GM23338 (cell line): Measurements from ENCODE around the gene RNF168. TPM values are rescaled to one million over a fixed set of nuclear protein-coding genes. Genes with fewer than 3 reads are reported as not detected.

Experiments
- ATAC-seq: fragments of 200-7000 bp; cut with Tn5 transposase; 3 replicates; pipeline ENCODE4 v1.9.1; 2020
- DNase-seq: peaks from one replicate; pipeline ENCODE4 v3.0.0-alpha.2; 2015; ENCODE audit warnings: low spot score
- H2AFZ ChIP-seq: fragments of 200-600 bp; sonication (generic); 2 replicates; pipeline ENCODE4 v1.8.0; 2016; ENCODE audit warnings: antibody characterized with exemption, mild to moderate bottlenecking, moderate library complexity
- H3F3A ChIP-seq: fragments of 200-600 bp; sonication (generic); replicated peaks from 2 replicates; pipeline ENCODE4 v1.8.0; 2017; ENCODE audit warnings: antibody characterized with exemption, mixed run types, low read depth
- H3K27ac ChIP-seq: fragments of 200-600 bp; sonication (generic); 2 replicates; pipeline ENCODE4 v1.6.1; 2016; ENCODE audit warnings: low read depth
- H3K27me3 ChIP-seq: fragments of 200-600 bp; sonication (generic); 2 replicates; pipeline ENCODE4 v1.8.0; 2016; ENCODE audit warnings: mild to moderate bottlenecking, mixed run types, moderate library complexity; ENCODE audit not compliant: insufficient read depth
- H3K36me3 ChIP-seq: fragments of 200-600 bp; sonication (generic); 2 replicates; pipeline ENCODE4 v1.8.0; 2016; ENCODE audit warnings: mild to moderate bottlenecking; ENCODE audit not compliant: insufficient read depth
- H3K4me1 ChIP-seq: fragments of 200-600 bp; sonication (generic); 2 replicates; pipeline ENCODE4 v1.8.0; 2016; ENCODE audit warnings: mild to moderate bottlenecking, moderate library complexity; ENCODE audit not compliant: insufficient read depth
- H3K4me2 ChIP-seq: fragments of 200-600 bp; sonication (generic); 2 replicates; pipeline ENCODE4 v1.7.1; 2017; ENCODE audit warnings: mixed run types
- H3K4me3 ChIP-seq: fragments of 200-600 bp; sonication (generic); 2 replicates; pipeline ENCODE4 v1.6.1; 2016; ENCODE audit warnings: mixed run types
- H3K79me2 ChIP-seq: fragments of 200-600 bp; sonication (generic); replicated peaks from 2 replicates; pipeline ENCODE4 v1.8.0; 2017; ENCODE audit warnings: mild to moderate bottlenecking; ENCODE audit not compliant: insufficient read depth
- H3K9me2 ChIP-seq: fragments of 200-600 bp; sonication (generic); 2 replicates; pipeline ENCODE4 v1.8.0; 2017; ENCODE audit not compliant: insufficient read depth
- H4K20me1 ChIP-seq: fragments of 200-600 bp; sonication (generic); replicated peaks from 2 replicates; pipeline ENCODE4 v1.8.0; 2017; ENCODE audit warnings: mild to moderate bottlenecking; ENCODE audit not compliant: insufficient read depth
- H3K27ac Mint-ChIP-seq: 2 replicates; pipeline ENCODE4 v1.8.0; 2020; ENCODE audit warnings: inconsistent platforms, mild to moderate bottlenecking, moderate library complexity, mixed read lengths
- H3K27me3 Mint-ChIP-seq: 3 replicates; pipeline ENCODE4 v1.8.0; 2022; ENCODE audit warnings: low read depth, mild to moderate bottlenecking, moderate library complexity, mixed read lengths, inconsistent platforms; ENCODE audit not compliant: insufficient read depth, poor library complexity
- H3K36me3 Mint-ChIP-seq: 3 replicates; pipeline ENCODE4 v1.8.0; 2021; ENCODE audit warnings: low read depth, mild to moderate bottlenecking, inconsistent platforms, moderate library complexity, mixed read lengths
- H3K4me1 Mint-ChIP-seq: 3 replicates; pipeline ENCODE4 v1.8.0; 2020; ENCODE audit warnings: mild to moderate bottlenecking, inconsistent platforms, mixed read lengths
- H3K4me3 Mint-ChIP-seq: 3 replicates; pipeline ENCODE4 v1.8.0; 2021; ENCODE audit warnings: moderate library complexity, mild to moderate bottlenecking, inconsistent platforms, mixed read lengths
- H3K9me3 Mint-ChIP-seq: 3 replicates; pipeline ENCODE4 v1.8.0; 2020; ENCODE audit warnings: moderate library complexity, mild to moderate bottlenecking, inconsistent platforms, mixed read lengths
- CTCF ChIP-seq, 2 experiments: fragments of 200-600 bp in 1 of 2; sonication (generic) in 1 of 2; conservative IDR thresholded peaks; 2 replicates each; pipeline versions ENCODE4 v1.5.1 to v1.6.1; 2016 to 2017; ENCODE audit warnings: antibody characterized with exemption in 2 of 2, low read depth in 2 of 2, mild to moderate bottlenecking in 2 of 2, moderate library complexity in 1 of 2
- EZH2 ChIP-seq: fragments of 200-600 bp; sonication (generic); IDR thresholded peaks from one replicate; pipeline ENCODE4 v1.8.0; 2017; ENCODE audit warnings: antibody characterized with exemption, mild to moderate bottlenecking, low read depth; ENCODE audit not compliant: unreplicated experiment
- EZH2phosphoT487 ChIP-seq: fragments of 200-600 bp; sonication (generic); IDR thresholded peaks from one replicate; pipeline ENCODE4 v1.8.1; 2018; ENCODE audit warnings: antibody characterized with exemption; ENCODE audit not compliant: unreplicated experiment
- JUNB ChIP-seq: IDR thresholded peaks from one replicate; pipeline ENCODE4 v1.6.1; 2016; ENCODE audit warnings: antibody characterized with exemption; ENCODE audit not compliant: unreplicated experiment
- NANOG ChIP-seq: IDR thresholded peaks from 2 replicates; pipeline ENCODE4 v1.6.1; 2016; ENCODE audit warnings: antibody characterized with exemption, borderline replicate concordance
- POLR2AphosphoS5 ChIP-seq: IDR thresholded peaks from 2 replicates; pipeline ENCODE4 v1.6.1; 2016; ENCODE audit warnings: antibody characterized with exemption, low read depth
- STAT1 ChIP-seq: IDR thresholded peaks from one replicate; pipeline ENCODE4 v1.6.1; 2016; ENCODE audit warnings: antibody characterized with exemption; ENCODE audit not compliant: unreplicated experiment
- ZNF114 ChIP-seq: fragments of 250-450 bp; sonication (Bioruptor Pico); IDR thresholded peaks from 2 replicates; pipeline ENCODE4 v1.5.0; 2020; ENCODE audit warnings: mild to moderate bottlenecking, moderate library complexity
- polyA plus RNA-seq: library from polyadenylated mRNA; unstranded; fragments of >200 nt; fragmentation: Nextera tagmentation; extraction: Ambion mirVana; gene quantifications from 2 replicates; pipeline ENCODE4 v1.2.1, GENCODE V29; 2016
- total RNA-seq: library from RNA; depleted of rRNA; stranded (reverse); fragments of >200 nt; shearing (Covaris generic); gene quantifications from 2 replicates; pipeline ENCODE4 v1.2.3, GENCODE V29; 2014
- TF ChIP-seq, protein P1 (sequence below): IDR thresholded peaks from 2 replicates; pipeline ENCODE4 v1.6.1; 2016; ENCODE audit warnings: antibody characterized with exemption
- TF ChIP-seq, protein P2 (sequence below): fragments of 250-450 bp; sonication (Bioruptor Pico); IDR thresholded peaks from 2 replicates; pipeline ENCODE4 v1.5.0; 2020; ENCODE audit warnings: mild to moderate bottlenecking, moderate library complexity
- TF ChIP-seq, protein P3 (sequence below): IDR thresholded peaks from one replicate; pipeline ENCODE4 v1.6.1; 2018; ENCODE audit warnings: antibody characterized with exemption; ENCODE audit not compliant: unreplicated experiment

RNF168 gene
- total and polyA plus RNA-seq, 2 experiments from 2014 or later: 33.0 to 53.0 TPM

DNA sequence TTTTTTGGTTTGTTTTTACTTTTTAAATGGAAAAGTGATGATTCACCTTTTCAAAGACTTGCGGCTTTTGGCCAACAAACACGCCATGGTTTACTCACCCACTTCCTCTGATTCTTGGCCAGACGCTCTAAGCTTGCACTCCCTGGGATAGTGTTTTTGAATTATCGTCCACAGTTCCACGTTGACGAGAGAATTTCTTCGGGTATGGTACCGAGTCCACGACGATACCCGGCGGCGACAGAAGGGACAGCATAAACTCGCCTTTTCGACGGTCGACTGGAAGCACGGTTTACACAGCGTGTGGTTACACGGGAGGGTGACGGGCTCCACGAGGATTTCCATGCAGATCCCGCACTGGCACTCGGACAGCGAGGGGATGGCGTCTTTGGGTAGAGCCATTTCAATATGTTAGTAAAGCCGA, 783 bp downstream of the RNF168 start (continued):
- TF ChIP-seq, protein P1, sequence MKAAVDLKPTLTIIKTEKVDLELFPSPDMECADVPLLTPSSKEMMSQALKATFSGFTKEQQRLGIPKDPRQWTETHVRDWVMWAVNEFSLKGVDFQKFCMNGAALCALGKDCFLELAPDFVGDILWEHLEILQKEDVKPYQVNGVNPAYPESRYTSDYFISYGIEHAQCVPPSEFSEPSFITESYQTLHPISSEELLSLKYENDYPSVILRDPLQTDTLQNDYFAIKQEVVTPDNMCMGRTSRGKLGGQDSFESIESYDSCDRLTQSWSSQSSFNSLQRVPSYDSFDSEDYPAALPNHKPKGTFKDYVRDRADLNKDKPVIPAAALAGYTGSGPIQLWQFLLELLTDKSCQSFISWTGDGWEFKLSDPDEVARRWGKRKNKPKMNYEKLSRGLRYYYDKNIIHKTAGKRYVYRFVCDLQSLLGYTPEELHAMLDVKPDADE: no peak

DNA sequence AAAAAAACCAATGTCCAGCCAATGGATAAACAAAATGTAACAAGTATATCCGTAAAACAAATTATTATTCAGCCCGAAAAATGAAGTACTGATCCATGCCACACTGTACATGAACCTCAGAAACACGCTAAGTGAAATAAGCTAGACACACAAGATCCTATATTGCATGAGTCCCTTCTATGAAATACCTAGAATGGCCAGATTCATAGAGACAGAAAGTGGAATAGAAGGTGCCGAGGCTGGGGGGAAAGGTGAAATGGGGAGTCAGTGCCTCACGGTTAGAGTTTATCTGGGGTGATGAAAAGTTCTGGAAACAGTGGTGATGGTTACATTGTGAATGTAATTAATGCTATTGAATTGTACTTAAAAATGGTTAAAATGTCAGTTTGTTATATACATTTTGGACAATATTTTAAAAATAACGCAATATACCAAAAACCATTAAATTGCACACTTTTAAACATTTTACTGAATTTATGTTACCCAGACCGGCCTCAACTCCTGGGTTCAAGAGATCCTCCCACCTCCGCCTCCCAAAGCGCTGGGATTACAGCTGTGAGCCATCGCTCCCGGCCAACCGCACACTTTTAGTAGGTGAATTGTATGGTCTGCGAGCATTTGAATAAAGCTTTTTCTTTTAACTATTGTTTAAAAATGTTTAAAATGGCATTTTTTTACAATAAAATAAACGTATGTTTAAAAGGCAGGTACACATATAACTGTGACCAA, 2.1 kb downstream of the RNF168 start:
- peaks cover 15% of the 10 kb centered on the region for H3F3A ChIP-seq
- ATAC-seq: no peak
- peaks cover 29% of the 10 kb centered on the region for H4K20me1 ChIP-seq
- peak overlapping the region; percentile 87 for H3K4me2 ChIP-seq
- Mint-ChIP-seq H3K4me1 (peaks cover 20% of the 10 kb centered on the region), H3K36me3 (peaks cover 30% of the 10 kb centered on the region), H3K4me3 (peak overlapping the region; percentile 100), H3K9me3 (peaks cover 13% of the 10 kb centered on the region), H3K27me3 (peaks cover 8% of the 10 kb centered on the region), H3K27ac (no peak overlapping the region)
- peaks cover 13% of the 10 kb centered on the region for H3K4me1 ChIP-seq
- H3K27me3 ChIP-seq: no peaks in the 10 kb centered on the region
- no peak overlapping the region for H3K27ac ChIP-seq
- H2AFZ ChIP-seq: no peak overlapping the region
- H3K9me2 ChIP-seq: no peaks in the 10 kb centered on the region
- peak; percentile 41 for DNase-seq
- H3K79me2 ChIP-seq: peaks cover 68% of the 10 kb centered on the region
- peak overlapping the region; percentile 100 for H3K4me3 ChIP-seq
- H3K36me3 ChIP-seq: no peaks in the 10 kb centered on the region
- TF ChIP-seq POLR2AphosphoS5: no peak
- no peak for TF ChIP-seq EZH2
- no peak for TF ChIP-seq EZH2phosphoT487
- TF ChIP-seq NANOG: no peak
- TF ChIP-seq JUNB: no peak
- TF ChIP-seq CTCF (conservative IDR thresholded peaks at IDR 0.05; ENCODE audit: low read depth in 2 of 2): no peak
- TF ChIP-seq ZNF114: no peak
- TF ChIP-seq, protein P2, sequence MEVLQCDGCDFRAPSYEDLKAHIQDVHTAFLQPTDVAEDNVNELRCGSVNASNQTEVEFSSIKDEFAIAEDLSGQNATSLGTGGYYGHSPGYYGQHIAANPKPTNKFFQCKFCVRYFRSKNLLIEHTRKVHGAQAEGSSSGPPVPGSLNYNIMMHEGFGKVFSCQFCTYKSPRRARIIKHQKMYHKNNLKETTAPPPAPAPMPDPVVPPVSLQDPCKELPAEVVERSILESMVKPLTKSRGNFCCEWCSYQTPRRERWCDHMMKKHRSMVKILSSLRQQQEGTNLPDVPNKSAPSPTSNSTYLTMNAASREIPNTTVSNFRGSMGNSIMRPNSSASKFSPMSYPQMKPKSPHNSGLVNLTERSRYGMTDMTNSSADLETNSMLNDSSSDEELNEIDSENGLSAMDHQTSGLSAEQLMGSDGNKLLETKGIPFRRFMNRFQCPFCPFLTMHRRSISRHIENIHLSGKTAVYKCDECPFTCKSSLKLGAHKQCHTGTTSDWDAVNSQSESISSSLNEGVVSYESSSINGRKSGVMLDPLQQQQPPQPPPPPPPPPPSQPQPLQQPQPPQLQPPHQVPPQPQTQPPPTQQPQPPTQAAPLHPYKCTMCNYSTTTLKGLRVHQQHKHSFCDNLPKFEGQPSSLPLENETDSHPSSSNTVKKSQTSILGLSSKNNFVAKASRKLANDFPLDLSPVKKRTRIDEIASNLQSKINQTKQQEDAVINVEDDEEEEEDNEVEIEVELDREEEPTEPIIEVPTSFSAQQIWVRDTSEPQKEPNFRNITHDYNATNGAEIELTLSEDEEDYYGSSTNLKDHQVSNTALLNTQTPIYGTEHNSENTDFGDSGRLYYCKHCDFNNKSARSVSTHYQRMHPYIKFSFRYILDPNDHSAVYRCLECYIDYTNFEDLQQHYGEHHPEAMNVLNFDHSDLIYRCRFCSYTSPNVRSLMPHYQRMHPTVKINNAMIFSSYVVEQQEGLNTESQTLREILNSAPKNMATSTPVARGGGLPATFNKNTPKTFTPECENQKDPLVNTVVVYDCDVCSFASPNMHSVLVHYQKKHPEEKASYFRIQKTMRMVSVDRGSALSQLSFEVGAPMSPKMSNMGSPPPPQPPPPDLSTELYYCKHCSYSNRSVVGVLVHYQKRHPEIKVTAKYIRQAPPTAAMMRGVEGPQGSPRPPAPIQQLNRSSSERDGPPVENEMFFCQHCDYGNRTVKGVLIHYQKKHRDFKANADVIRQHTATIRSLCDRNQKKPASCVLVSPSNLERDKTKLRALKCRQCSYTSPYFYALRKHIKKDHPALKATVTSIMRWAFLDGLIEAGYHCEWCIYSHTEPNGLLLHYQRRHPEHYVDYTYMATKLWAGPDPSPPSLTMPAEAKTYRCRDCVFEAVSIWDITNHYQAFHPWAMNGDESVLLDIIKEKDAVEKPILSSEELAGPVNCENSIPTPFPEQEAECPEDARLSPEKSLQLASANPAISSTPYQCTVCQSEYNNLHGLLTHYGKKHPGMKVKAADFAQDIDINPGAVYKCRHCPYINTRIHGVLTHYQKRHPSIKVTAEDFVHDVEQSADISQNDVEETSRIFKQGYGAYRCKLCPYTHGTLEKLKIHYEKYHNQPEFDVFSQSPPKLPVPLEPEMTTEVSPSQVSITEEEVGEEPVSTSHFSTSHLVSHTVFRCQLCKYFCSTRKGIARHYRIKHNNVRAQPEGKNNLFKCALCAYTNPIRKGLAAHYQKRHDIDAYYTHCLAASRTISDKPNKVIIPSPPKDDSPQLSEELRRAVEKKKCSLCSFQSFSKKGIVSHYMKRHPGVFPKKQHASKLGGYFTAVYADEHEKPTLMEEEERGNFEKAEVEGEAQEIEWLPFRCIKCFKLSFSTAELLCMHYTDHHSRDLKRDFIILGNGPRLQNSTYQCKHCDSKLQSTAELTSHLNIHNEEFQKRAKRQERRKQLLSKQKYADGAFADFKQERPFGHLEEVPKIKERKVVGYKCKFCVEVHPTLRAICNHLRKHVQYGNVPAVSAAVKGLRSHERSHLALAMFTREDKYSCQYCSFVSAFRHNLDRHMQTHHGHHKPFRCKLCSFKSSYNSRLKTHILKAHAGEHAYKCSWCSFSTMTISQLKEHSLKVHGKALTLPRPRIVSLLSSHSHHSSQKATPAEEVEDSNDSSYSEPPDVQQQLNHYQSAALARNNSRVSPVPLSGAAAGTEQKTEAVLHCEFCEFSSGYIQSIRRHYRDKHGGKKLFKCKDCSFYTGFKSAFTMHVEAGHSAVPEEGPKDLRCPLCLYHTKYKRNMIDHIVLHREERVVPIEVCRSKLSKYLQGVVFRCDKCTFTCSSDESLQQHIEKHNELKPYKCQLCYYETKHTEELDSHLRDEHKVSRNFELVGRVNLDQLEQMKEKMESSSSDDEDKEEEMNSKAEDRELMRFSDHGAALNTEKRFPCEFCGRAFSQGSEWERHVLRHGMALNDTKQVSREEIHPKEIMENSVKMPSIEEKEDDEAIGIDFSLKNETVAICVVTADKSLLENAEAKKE: no peak
- TF ChIP-seq, protein P3, sequence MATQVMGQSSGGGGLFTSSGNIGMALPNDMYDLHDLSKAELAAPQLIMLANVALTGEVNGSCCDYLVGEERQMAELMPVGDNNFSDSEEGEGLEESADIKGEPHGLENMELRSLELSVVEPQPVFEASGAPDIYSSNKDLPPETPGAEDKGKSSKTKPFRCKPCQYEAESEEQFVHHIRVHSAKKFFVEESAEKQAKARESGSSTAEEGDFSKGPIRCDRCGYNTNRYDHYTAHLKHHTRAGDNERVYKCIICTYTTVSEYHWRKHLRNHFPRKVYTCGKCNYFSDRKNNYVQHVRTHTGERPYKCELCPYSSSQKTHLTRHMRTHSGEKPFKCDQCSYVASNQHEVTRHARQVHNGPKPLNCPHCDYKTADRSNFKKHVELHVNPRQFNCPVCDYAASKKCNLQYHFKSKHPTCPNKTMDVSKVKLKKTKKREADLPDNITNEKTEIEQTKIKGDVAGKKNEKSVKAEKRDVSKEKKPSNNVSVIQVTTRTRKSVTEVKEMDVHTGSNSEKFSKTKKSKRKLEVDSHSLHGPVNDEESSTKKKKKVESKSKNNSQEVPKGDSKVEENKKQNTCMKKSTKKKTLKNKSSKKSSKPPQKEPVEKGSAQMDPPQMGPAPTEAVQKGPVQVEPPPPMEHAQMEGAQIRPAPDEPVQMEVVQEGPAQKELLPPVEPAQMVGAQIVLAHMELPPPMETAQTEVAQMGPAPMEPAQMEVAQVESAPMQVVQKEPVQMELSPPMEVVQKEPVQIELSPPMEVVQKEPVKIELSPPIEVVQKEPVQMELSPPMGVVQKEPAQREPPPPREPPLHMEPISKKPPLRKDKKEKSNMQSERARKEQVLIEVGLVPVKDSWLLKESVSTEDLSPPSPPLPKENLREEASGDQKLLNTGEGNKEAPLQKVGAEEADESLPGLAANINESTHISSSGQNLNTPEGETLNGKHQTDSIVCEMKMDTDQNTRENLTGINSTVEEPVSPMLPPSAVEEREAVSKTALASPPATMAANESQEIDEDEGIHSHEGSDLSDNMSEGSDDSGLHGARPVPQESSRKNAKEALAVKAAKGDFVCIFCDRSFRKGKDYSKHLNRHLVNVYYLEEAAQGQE: no peak
- TF ChIP-seq STAT1: no peak
